PC-3 (cell line): ENCODE results near the gene RMDN3.

Experiments used
- CTCF ChIP-seq: fragments of 300-600 bp; sonication (generic); conservative IDR thresholded peaks from 2 replicates; pipeline ENCODE4 v1.5.1; 2017; ENCODE audit warnings: antibody characterized with exemption, low read depth, mild to moderate bottlenecking, low read length
- EZH2 ChIP-seq: fragments of 300-600 bp; sonication (generic); IDR thresholded peaks from one replicate; pipeline ENCODE4 v1.6.1; 2017; ENCODE audit warnings: antibody characterized with exemption, mild to moderate bottlenecking, low read length; ENCODE audit not compliant: unreplicated experiment

GRCh38 chr15:40796512-40796911 is 41.5 kb upstream of the RMDN3 start:
- TF ChIP-seq CTCF (no peak), EZH2 (no peak)
